Heart left ventricle (tissue), 13 donors: ENCODE results near the gene CRYL1.

ENCODE experiments used
- CTCF ChIP-seq, 12 donors: fragments of 200-600 bp; sonication (generic) in 4 of 12; IDR thresholded peaks; one replicate each; pipeline versions ENCODE4 v1.5.0 to v1.8.0; 2018 to 2022; ENCODE audit warnings: antibody characterized with exemption in 12 of 12, mild to moderate bottlenecking in 5 of 12
- POLR2A ChIP-seq, 2 donors: fragments of 450-650 bp; IDR thresholded peaks; one replicate each; pipeline ENCODE4 v1.6.1; 2017; ENCODE audit warnings: antibody characterized with exemption in 2 of 2, mild to moderate bottlenecking in 2 of 2, moderate library complexity in 2 of 2
- donor health status: ischemic (EF 13 %, LVEDD 7.1; RV severe dilation, severe dysfunction).
- donor health status: DM: no; HTN: yes; CAD: no.
- donor health status: DM: no; HTN: no; CAD: no.
- donor health status: ischemic (EF 25% LVEDD 6.9; RV normal size, moderate dysfunction).
- donor health status: ischemic (EF 25% LVEDD 5.7; RV mildly dilated, moderate dysfunction).
- donor health status: ischemic (EF 35%, LVEDD 5.7; RV mildly dilated, moderate dysfunction).
- donor health status: nonischemic (EF 11% LVEDD 7.7; RV severe dilation, severe dysfunction).
- donor health status: DM: yes; HTN: yes; CAD: no.
- donor health status: PGD.
- donor health status: ischemic (EF 29% LVEDD 5.4; RV normal size, mild dysfunction).
- donor health status: nonischemic (EF 23%, LVEDD 6.1; RV moderate dilation, normal function).

DNA sequence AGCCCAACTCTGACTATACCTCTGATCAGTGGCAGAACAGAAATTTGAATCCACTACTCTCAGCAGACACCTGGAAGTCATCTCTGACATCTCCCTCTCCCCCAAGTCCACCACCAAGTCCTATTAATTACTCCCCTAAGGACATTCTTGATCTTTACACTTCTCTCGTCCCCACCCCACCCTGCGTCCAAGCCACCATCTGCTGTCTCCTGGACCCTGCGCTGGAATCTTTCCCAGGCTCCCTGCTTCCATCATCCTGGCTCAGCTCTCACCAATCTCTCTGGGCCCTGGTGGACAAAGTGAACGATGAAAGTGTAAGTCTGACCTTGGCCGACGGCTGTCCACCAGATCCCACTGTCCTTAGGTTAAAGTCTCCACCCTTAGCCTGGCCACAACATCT is 147.9 kb downstream of the CRYL1 start:
- TF ChIP-seq POLR2A (IDR thresholded peaks at IDR 0.05) (no peak), CTCF (IDR thresholded peaks at IDR 0.05) (no peak)
